ENCODE measurements around the gene CPNE6.

Gene CPNE6

DNA sequence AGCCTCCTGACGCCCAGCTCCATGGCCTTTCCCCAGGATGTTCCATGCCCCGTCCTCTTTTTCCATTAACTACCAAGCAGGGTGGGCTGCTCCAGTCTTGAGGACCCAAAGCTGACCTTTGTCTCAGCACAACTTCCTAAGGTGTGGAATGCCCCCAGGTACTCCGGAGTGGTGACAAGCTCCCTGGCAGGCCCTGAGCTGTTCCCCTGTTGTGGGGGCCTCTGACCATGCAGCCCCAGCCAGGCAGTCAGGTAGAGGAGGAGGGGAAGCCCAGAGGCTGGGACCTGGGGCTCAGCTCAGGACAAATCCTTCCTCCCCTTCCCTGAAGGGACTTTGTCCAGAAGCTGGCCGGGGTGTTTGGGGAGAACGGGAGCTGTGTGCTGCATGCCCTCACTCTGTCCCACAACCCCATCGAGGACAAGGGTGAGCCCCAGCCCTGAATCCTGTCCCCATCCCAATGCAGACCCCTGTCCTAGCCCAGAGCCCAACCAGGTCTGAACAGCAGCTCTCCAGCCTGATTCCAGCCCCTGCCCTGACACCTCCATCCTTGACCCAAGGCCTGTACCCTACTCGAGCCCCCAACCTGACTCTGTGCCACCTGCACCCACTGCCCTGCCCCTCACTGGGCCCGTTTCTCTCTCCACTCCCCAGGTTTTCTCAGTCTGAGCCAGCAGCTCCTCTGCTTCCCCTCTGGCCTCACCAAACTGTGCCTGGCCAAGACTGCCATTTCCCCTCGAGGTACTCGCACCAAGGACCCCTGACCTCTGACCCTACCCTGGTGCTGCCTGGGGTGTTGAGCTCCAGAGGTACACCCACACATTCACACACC is 15.2 kb upstream of the CPNE6 start:
- DNase-seq, result no peak

DNA sequence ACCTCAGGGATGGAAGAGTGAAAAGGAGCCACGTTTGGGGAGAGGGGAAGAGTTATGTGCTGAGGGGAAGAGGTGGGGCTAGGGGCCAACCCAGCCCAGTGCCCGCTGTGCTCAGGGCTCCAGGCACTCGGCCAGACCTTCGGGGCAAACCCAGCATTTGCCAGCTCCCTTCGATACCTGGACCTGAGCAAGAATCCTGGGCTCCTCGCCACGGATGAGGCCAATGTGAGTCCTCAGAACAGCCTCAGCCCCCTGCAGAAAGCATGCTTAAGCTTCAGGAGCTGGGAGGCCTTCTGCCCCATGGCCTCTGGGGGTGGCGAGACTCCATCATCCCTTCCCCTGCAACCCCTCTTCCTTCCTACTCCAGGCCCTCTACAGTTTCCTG is 14.6 kb upstream of the CPNE6 start:
- DNase-seq, result no peak

DNA sequence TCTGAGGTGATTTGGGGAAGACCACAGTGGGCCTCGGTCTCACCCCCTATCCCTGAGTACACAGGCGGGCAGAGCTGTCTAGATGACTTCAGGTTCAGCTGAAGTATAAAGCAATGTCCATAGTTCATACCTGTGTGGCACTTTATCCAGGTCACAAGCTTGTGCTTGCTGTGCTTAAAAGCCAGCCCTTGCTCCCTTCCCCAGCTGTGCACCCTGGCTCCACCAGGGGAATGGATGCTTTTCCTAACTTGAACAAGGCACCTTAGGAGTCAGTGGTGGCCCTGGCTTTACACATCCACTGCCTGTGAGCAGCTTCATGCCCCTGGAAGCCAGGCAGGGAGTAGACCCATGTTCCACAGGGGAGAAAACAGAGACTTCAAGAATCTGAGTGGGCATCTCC is 14.1 kb upstream of the CPNE6 start:
- DNase-seq, result no peak

DNA sequence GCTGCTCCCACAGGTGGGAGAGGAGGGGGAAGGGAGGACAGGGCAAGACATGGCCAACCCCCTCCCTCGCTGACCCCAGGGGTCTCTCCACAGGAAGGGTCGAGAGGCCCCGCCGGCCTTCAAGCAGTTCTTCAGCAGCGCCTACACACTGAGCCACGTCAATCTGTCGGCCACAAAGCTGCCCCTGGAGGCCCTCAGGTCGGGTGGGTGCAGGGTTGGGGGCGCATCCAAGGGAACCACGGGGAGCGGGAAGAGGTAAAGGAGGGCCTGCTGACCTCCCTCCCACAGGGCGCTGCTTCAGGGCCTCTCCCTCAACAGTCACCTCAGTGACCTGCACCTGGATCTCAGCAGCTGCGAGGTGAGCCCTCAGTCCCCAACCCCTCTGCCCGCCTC is 13.5 kb upstream of the CPNE6 start:
- no peak for DNase-seq

DNA sequence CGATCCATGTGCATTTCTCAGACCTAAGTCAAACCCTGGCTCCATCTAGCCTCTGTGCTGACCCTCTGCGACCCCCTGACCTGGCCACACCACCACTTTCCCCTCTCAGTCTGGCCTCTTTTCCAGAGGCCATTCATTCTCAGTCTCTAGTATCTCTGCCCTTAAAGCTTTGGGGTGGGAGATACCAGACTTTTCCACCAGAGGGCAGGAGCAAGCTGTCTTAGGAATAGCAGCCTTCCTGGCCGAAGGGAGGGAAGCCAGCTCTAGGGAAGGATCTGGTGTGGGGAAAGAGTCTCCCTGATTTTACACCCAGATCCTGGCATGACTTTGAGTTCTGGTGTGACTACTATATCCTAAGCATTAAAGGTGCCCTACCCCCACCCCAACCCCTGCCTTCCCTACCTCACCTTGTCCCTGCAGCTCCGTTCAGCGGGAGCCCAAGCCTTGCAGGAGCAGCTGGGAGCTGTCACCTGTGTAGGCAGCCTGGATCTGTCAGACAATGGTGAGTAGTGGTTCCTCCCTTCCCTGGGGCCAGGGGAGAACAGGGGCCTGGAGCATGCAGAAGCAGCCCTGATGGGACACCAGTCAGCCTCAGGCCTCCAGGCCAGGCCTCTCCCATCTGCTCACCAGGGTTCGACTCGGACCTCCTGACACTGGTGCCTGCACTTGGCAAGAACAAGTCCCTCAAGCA is 13.0 kb upstream of the CPNE6 start:
- DNase-seq, result peak; percentile 37 to 47

DNA sequence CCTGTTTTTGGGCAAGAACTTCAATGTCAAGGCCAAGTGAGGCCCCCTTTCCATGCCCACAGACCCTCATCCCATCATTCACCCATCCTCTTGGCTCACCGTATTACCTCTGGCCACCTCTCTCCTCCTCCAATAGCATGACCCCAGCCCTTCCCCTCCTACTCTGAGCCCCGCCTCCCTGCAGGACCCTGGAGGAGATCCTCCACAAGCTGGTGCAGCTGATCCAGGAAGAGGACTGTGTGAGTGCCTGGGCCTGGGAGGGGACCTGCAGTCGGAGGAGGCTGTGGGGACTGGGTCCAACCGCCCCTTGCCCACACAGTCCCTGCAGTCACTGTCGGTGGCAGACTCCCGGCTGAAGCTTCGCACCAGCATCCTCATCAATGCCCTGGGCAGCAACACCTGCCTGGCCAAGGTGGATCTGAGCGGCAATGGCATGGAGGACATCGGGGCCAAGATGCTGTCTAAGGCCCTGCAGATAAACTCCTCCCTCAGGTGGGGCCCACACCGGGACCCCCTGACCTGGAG is 12.3 kb upstream of the CPNE6 start:
- no peak for DNase-seq

DNA sequence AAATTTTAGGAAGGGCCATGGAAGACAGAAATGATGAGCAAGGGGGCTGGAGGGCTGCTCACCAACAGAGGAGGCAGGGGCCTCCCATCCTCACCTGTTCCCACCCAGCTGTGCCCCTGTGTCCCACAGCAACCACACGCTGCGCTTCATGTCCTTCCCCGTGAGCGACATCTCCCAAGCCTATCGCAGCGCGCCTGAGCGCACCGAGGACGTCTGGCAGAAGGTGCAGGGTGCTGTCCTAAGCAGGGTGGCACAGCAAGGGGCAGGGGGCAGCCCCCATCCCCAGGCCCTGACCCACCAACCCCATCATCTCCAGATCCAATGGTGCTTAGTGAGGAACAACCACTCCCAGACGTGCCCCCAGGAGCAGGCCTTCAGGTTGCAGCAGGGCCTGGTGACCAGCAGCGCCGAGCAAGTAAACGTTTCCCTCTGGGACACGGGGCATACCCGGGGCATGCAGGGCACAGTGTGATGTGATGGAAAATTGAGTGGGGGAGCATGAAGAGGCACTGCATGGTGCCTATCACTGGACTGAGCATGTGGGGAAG is 11.4 kb upstream of the CPNE6 start:
- no peak for DNase-seq

DNA sequence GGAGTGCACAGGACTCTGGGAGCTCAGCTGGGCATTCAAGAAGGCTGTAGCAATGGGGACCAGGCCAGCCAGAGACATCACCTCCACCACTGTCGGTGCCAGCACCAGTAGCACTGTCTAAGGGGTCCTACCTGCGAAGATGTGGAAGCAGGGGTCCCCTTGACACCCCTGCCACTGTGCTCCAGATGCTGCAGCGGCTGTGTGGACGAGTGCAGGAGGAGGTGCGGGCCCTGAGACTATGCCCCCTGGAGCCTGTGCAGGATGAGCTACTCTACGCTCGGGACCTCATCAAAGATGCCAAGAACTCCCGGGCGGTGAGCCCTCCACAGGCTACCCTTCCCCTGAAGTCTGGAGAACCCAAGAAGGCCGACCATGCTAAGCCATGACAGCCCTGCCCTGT is 10.9 kb upstream of the CPNE6 start:
- no peak for DNase-seq

DNA sequence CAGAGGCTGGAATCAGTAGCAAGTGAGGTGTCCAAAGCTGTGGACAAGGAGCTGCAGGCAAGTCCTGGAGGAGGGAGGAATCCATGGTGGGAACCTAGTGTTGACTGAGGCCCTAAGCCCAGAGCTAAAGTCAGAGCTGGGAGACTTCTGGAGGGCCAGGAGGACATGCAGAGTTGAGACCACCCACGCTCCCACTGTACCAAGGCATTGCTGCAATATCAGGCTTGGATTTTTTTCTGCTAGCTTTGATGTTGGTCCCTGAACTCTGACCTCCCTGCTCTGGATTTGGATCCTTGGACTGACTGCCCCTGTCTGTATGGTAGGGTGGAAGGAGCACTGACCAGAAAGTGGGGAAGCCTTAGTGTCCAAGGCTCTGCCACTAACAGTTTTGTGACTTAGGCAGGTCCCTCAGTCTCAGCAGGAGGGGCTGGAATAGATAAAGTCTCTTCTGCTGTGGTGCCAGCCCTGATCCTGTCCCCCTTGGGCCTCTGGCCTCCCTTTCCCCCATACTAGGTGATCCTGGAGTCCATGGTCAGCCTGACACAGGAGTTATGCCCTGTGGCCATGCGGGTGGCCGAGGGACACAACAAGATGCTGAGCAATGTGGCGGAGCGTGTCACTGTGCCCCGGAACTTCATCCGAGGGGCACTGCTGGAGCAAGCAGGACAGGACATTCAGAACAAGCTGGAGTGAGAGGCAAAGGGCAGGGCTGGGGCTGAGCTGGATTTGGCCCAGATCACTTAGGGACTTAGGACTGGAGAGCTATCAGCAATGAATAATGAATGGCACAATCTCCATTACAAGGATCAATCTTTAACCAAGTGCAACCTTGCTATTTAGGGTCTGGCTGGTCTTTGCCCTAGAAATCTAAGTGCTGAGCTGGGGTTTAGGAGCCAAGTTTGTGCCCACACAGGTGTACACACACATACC is 10.1 kb upstream of the CPNE6 start:
- no peak for DNase-seq

DNA sequence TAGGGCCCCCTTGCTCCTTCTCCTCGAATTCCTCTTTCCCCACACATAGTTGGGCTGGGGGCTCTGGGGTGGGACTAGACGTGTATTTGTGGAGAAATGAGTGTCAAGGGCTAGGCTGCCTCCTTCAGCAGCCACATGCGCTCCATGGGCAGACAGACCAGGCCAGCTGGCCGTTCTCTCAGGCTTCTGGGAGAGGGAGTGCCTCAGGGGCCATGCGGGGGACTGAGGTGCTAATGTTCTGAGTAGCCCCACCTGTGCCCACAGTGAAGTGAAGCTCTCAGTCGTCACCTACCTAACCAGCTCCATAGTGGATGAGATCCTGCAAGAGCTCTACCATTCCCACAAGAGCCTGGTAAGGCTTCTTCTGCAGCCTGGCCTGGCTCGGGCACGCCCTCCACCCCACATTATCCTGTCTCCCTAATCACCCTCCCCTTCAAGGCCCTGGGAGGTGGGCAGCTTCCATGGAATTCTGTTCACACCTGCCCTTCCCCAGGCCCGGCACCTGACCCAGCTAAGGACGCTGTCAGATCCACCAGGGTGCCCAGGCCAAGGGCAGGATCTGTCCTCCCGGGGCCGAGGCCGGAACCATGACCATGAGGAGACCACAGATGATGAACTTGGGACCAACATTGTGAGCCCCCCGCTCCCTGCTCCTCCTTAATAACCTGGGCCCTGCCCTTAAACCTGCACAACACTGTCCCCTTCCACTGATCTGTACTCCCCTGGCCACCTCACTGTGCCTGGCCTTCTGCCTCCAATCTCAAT is 9.0 kb upstream of the CPNE6 start:
- DNase-seq, result no peak

DNA sequence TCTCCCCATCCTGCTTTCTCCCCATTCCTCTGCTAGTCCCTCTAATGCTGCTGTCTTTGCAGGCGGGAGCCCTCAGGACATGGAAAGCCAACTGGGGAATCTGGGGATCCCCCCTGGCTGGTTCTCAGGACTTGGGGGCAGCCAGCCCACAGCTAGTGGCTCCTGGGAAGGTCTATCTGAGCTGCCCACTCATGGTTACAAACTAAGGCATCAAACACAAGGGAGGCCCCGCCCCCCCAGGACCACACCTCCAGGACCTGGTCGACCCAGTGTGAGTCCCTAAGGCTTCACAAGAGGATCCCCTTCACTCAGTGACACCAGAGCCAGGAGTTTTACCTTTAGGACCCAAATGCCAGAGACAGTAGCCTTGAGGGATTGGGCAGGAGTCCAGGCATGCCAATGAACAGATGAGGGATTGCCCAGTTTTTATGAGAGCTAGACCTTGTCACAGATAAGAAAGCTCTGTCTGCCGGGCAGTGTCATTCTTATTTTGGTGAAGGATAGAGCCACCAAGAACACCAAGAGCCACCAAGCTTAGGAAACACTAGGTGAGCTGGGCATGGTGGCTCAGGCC is 8.0 kb upstream of the CPNE6 start:
- DNase-seq, result no peak

DNA sequence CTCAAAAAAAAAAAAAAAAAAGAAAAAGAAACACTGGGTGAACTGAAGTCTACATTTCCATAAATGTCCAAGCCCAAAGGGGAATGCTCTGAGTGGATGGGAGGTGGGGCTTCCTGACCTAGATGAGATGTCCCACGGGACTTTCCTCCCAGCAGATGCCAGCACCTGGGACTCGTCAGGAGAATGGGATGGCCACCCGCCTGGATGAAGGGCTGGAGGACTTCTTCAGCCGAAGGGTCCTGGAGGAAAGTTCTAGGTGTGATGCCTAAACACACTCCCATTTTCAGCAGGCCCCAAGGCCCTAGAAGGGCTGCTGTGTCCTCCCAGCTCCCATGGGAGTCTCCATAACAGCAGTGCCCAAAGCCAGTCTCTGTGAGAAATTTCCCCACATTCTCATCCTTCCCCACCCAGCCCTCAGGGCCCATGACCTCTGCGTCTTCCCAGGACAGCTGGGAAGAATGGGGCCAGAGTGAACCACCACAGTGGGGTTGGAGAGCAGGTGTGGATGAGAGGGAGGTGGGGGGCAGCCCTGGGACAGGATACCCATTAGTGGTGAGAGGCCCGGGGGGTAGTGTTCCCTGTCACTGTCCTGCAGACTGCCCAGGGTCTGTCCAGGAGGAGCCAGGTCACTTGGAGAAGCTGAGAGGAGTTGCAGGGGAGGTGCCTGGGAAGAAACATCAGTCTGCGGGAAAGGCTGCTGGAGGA is 7.1 kb upstream of the CPNE6 start:
- no peak for DNase-seq

DNA sequence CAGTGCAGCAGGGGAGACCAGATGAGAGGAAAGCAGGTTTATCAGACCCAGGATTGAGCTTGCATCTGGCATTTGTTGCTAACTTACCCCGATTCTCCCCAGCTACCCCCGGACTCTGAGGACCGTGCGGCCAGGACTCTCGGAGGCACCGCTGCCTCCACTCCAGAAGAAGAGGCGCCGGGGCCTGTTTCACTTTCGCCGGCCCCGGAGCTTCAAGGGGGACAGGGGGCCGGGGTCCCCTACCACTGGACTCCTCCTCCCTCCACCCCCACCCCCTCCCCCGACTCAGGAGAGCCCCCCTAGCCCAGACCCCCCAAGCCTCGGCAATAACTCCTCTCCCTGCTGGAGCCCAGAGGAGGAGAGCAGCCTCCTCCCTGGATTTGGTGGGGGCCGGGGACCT is 6.5 kb upstream of the CPNE6 start:
- DNase-seq, result no peak

DNA sequence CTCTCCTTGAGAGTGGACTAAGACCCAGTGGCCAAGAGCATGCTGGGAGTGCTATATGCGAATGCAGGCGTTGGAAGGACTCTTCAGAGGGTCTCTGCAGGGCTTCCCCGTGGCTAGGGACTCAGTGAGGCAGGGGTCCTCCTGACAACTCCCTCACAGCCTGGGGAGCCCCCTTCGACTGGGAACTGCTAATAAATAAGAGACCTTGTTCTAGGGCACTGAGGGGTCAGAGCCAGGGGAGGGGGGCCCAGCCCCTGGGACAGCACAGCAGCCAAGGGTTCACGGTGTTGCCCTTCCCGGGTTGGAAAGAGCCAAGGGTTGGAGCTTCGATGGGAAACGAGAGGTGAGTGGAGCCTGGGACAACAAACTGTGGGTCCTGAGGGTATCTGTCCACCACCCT is 6.0 kb upstream of the CPNE6 start:
- DNase-seq, result no peak

DNA sequence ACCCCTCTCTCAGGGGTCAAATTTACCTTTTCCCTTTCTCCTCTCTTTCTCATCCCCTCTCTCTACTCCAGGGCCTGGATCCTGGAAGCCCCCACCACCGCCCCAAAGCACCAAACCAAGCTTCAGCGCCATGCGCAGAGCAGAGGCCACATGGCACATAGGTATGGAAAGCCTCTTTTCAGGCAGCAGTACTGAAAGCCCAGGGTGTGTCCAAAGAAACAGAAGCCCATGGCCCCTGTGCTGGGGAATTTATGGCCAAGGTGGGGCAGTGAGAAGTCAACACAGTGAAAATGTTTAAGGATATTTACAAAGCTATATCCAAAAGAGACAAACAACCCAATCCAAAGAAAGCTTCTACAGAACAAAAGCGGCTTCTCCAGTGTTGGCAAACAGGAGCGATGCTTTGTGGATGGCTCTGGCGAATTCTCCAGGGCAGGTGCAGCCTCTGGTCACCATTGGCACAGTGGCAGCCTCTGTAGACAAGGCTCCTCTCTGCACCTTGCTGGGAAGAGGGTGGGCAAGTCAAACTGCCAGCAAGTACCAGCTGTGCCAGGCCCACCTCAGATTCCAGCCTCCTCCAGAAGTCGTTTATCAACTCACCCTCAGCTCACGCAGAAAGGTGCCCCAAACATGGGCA is 4.7 kb upstream of the CPNE6 start:
- DNase-seq, result no peak

DNA sequence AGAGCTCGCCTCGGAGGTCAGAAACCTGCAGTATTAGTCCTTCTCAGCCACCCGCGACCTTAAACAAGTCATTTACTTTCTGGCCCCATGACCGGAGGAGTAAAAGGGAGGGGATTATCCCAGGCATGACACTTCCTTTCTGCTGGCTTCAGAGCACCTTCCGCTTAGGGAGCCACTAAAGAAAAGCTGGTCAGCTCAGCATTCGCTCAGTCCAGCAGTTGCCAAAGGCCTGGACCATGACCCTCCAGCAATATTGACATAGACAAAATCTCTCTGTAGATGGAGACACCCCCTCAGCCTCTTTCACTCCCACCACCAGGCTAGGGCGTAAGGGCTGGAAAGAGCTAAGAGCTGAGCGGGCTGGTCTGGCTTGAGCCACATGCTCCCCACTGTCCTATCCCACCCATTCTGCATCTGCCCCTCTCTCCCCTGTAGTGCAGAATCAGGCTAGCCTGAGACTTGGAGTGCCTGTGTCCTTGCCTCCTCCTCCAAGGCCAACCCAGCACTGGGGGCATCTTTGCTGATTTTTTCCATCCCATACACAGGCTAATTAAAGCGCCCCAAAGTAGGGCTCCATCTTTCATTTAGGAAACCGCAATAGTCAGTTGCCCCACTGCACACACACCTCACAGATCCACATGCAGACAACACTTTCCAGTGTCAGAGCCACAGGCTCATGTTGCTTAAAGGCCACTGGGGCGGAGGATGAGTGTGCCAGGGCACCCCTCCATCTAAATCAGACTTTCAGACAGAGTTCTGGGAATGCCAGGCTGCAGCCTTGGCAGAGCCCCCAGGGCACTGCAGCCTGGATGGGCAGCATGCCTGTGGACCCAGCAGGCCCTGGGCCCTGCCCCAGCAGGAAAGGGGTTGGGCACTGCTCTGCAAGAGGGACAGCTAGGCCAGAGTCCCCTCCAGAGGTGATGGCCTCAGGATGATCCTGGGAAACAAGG is 4.0 kb upstream of the CPNE6 start:
- no peak for DNase-seq

DNA sequence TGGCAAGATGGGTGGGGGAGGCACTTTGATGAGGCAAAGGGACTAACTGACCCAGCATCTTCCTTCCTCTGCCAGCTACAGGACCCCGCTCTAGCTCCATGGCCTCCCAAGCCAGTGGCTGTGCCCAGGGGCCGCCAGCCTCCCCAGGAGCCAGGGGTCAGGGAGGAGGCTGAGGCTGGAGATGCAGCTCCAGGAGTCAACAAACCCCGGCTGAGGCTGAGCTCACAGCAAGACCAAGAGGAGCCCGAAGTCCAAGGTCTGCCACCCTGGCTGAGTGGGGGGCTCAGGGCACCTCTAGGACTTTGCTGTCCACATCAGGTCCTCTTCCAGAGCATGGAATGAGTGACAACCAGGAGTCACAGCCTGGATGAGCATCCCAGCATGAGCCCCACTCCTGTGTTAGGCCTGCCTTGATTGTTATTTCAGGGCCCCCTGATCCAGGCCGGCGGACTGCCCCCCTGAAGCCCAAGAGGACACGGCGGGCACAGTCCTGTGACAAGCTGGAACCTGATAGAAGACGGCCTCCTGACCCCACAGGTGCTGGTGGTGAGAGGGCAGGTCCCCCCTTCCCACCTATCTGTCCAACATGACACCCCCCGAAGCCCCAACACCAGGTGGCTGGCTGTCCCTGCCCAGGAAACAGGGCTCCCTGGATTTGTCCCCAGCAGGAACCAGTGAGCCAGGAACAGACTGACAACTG is 2.5 kb upstream of the CPNE6 start:
- DNase-seq, result no peak

DNA sequence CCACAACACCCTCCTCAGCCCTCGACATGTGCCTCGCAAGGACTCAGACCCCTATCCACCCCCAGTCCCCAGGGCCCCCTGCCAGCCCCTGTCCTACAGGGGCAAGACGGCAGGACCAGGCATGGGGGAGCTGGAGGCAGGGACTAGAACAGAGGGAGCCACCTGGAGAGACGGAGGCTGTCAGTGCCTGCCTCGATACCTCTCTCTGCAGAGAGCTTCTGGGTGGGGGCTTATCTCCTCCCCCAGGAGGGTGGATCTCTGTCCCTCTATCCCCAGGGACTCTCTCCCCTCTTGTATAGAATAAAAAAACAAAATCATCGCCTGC is 2.0 kb upstream of the CPNE6 start:
- DNase-seq, result no peak
